ENCODE results near the gene AGAP2.

Gene AGAP2

GRCh38 chr12:57767876-57768275 lies 29.3 kb upstream of the AGAP2 start:
- FAIRE-seq (no peak), DNase-seq (ENCODE audit: low spot score) (no peak)

- no peak for FAIRE-seq
- DNase-seq (ENCODE audit: low spot score) = no peak
These were observed 28.8 kb upstream of the AGAP2 start for GRCh38 chr12:57767305-57767698.

DNA sequence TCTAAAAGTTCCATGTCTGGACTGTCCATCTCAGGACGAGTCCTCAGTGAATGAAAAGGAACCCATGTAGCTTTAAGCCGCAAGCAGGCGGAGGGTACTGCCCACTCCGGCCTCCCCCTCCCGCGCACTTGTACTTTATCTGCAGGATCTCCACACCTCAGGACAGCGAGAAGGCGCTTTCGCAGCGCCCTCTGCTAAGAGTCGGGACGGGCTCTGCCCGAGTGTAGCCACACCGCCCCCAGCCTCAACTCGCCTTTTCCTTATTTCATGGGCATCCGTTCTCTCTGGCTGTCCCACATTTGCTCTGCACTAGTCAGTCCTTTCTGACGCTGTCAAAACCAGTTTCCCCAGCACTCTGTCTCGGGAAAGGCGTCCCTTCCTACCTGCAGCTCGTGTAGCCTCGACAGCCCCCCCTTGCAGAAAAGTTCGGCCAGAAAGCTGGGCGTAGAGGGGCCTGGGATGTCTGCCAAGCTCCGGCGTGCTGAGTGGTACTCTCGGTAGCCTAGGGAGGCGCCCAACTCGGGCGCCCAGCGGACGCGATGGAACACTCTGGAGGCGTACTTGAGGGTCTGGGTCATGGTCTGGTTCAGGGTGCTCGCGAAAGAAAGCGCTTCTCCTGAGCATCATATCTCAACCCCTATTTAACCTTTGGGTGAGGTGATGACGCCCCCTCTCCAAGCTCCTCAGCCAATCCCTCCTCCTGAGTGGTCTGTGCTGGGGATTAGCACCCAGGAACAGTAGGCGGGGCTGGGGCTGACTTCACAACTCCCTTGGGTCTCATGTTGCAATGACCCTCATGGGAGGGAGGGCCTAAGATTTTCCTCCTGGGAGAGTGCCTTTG lies 28.1 kb upstream of the AGAP2 start, which contains the start of gene CYP27B1:
TSS of gene CYP27B1 (minus strand) at position 615 of the 841 bp plus-strand sequence. CDS start at position 578, 37 bp downstream.
- DNase-seq (ENCODE audit: low spot score) (no peak), FAIRE-seq (no peak)

DNA sequence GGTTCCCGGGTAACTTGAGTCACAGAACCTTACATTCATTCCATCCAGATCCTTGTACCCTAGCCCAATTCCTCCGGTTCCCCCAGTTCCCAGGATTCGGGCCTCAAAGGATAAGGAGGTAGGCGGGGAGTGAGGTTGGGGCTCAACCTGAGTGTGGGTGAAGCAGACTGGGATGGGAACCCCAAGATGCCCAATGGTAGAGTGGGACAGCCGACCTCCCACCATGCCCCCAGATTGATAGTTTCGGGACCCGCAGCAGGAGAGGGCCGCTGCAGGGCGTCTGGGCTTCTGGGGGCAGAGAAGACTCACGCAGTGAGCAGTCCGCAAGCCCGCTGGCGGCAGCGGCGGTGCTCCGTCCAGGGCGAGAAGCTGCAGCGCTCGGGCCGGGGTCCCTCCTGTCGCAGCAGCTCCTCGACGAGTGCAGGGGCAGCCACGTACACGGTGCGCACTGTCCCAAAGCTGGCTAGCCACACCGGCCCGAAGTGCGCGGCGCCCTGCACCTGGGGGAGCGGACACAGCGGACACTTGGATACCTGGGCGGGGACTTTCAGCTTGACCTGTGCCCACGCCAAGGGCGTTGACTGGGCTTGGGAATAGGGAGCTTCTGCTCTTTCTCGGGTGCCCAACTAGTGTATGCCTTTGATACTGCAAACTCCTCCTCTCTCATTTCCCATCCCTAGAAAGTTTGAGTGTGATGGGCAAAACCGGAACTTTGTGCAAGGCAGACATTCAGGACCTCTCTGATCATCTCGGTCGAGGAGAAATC lies 27.3 kb upstream of the AGAP2 start:
- no peak for DNase-seq (ENCODE audit: low spot score)
- FAIRE-seq = no peak

GRCh38 chr12:57765003-57765697 lies 26.6 kb upstream of the AGAP2 start:
- DNase-seq (ENCODE audit: low spot score) = no peak
- no peak for FAIRE-seq

DNA sequence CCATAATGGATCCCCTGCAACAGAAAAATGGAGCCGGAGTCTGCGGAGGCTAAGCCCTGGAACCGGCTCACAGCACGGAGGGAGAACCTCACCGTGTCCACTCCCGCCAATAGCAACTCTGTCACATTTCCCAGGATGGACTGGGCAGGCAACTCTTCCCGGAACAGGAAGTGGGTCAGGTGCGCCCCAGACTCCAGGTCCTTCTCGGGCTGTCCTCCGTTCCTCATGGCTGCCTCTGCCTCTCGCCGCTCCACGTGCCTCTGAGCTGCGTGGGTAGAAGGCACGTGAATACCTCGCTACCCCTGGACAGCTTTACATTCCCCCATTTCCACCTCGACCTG lies 26.1 kb upstream of the AGAP2 start:
- DNase-seq (ENCODE audit: low spot score) = no peak
- FAIRE-seq = no peak

- FAIRE-seq = no peak
- no peak for DNase-seq (ENCODE audit: low spot score)
These were observed 25.5 kb upstream of the AGAP2 start for GRCh38 chr12:57763881-57764661.

DNA sequence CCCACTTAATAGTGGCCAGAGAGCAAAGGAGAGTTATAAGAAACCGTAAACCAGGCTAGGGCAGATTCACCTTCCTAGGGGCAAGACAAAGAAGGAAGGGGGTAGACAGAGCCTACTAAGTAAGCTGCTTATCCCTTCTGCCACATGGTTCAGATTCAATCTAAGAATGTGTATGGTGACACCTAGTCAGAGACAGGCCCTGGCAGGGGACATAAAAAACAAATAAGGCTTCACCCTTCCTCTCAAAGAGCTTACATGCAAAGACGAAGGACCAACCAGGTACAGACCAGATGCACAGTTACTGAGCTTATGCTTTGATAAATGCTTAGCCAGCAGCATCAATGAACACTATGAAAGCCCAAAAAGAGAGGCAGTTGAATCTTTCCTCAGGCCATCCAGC lies 23.9 kb upstream of the AGAP2 start:
- no peak for DNase-seq (ENCODE audit: low spot score)
- no peak for FAIRE-seq

GRCh38 chr12:57761391-57761998 lies 23.0 kb upstream of the AGAP2 start:
- no peak for DNase-seq (ENCODE audit: low spot score)
- FAIRE-seq = no peak

- FAIRE-seq = no peak
- DNase-seq (ENCODE audit: low spot score) = no peak
These were observed 21.9 kb upstream of the AGAP2 start for GRCh38 chr12:57760347-57760982.

- no peak for FAIRE-seq
These were observed 20.9 kb upstream of the AGAP2 start for GRCh38 chr12:57759360-57759980.

DNA sequence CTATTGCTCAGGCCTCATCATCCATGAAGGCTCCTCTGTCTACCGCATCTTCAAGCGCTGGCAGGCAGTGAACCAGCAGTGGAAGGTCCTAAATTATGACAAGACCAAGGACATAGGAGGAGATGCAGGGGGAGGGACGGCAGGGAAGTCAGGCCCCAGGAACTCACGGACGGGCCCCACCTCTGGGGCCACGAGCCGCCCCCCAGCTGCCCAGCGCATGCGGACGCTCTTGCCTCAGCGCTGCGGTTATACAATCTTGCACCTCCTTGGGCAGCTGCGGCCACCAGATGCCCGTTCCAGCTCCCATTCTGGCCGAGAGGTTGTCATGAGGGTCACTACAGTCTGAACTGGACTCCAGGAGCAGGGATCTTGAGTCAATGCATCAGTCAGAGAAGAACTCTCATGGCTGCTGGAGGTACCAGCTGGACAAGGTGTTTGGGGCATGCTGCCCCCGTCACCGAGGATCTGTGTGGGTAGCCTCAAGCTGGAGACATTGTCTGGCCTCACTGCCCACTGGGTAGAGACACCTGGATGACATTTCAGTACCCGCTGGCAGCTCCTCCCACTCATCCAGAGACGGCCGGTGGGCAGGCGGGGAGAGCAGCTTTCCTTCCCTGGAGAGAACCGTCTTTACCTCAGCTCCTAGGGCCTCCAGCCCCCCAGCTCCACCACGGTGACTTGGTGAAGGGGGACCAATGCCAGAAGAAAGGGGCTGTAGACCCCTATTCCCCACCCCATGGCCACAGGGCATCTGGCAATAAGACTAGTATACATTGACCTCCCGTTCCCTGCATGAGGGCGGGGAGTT lies 20.2 kb upstream of the AGAP2 start:
- FAIRE-seq (no peak), DNase-seq (ENCODE audit: low spot score) (no peak)

More at GRCh38 chr12:57759360-57759980, 20.9 kb upstream of the AGAP2 start:
- DNase-seq (ENCODE audit: low spot score) = no peak

DNA sequence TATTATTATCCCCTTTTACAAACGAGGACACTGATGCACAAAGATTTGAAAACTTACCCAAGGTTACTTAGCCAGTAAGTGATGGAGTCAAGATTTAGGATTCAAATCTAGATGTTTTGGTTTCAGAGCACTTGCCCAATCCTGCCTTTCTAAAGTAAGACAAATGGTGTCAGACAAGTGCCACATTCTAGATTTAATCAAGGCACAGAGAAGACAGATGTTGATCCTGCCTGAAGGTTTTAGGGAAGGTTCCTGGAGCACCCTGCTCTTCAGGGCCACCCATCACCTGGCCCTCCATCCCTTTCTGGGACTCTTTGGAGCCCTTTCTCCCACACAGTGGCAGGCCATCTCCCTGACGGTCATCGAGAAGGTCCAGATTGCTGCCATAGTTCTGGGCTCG lies 19.2 kb upstream of the AGAP2 start:
- no peak for FAIRE-seq

DNA sequence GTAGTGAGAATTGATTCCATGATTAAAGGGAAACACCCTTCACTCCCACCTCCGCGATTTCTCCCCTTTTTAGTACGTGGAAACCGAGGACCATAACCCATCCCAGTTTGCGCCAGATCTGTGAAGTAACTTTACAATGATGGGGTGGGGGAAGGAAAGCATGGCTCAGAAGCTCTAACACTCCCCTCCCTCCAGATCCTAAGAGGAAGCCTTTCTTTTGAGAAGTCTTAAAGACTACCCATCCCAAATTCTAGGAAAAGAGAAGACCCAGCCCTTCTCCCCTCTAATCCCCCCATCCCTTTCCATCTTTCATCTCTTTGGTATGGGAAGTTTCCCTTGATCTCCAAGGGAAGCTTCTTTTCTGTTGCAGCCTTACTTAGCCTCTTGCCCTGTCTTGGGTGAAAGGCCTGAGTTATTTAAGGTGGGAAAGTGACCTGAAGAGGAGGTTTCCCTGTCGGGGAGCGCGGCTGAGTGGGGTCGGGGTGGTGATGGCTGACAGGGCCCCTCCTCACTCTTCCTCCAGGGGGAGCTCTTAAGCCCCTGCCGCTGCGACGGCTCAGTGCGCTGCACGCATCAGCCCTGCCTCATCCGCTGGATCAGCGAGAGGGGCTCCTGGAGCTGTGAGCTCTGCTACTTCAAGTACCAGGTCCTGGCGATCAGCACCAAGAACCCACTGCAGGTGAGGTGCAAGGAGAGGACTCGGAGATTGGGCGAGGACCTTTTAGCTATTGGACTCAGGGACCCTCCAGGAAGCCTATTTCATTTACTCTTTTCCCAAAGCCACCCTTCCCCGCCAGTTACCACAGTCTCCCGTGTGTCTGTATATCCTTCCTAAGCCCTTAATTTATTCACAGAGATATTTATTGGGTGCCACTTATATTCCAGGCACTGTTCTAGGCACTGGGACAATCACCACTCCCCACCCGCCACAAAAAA lies 18.1 kb upstream of the AGAP2 start:
- FAIRE-seq = no peak
- DNase-seq (ENCODE audit: low spot score) = no peak

More for the DNA sequence above, 19.2 kb upstream of the AGAP2 start:
- no peak for DNase-seq (ENCODE audit: low spot score)

GRCh38 chr12:57755454-57756372 lies 17.2 kb upstream of the AGAP2 start:
- DNase-seq (ENCODE audit: low spot score) = no peak
- no peak for FAIRE-seq

DNA sequence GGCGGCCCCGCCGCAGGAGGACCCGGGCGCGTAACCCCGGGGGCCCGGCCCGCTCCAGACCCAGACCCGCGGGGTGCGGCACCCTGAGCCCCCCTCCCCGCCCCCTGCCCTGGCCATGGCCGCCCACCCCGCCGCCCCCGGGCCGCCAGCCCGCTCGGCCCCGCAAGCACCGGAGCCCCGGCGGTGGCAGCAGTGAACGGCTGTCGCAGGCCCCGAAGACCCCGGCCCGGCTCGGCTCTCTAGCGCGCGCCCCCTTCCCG lies 16.6 kb upstream of the AGAP2 start:
- DNase-seq (ENCODE audit: low spot score) = no peak
- FAIRE-seq = no peak
